Progenitor cell of endocrine pancreas (in vitro differentiated cells): Measurements from ENCODE around the gene BMP10. TPM values are rescaled to one million over a fixed set of nuclear protein-coding genes. Genes with fewer than 3 reads are reported as not detected.

ENCODE experiments used
- DNase-seq: peaks from one replicate; pipeline ENCODE4 v3.0.0; 2021; ENCODE audit warnings: low spot score; ENCODE audit not compliant: unreplicated experiment
- H3K27ac Mint-ChIP-seq: 2 replicates; pipeline ENCODE4 v1.8.0; 2021; ENCODE audit warnings: mild to moderate bottlenecking, moderate library complexity, mixed read lengths
- H3K27me3 Mint-ChIP-seq: 2 replicates; pipeline ENCODE4 v1.8.0; 2021; ENCODE audit warnings: mixed read lengths
- H3K36me3 Mint-ChIP-seq: 2 replicates; pipeline ENCODE4 v1.8.0; 2022; ENCODE audit warnings: mixed read lengths; ENCODE audit not compliant: insufficient read depth
- H3K4me1 Mint-ChIP-seq: 2 replicates; pipeline ENCODE4 v1.8.0; 2021; ENCODE audit warnings: low read depth, mixed read lengths
- H3K4me3 Mint-ChIP-seq: 2 replicates; pipeline ENCODE4 v1.8.0; 2021; ENCODE audit warnings: low read depth, mild to moderate bottlenecking, moderate library complexity, mixed read lengths
- H3K9me3 Mint-ChIP-seq: 2 replicates; pipeline ENCODE4 v1.8.0; 2021; ENCODE audit warnings: low read depth, mixed read lengths
- CTCF ChIP-seq: fragments of 200-600 bp; sonication (generic); IDR thresholded peaks from one replicate; pipeline ENCODE4 v1.5.0; 2021; ENCODE audit warnings: antibody characterized with exemption, mild to moderate bottlenecking; ENCODE audit not compliant: unreplicated experiment
- total RNA-seq: library from RNA; stranded (reverse); gene quantifications from 2 replicates; pipeline ENCODE4 v1.2.1, GENCODE V29; 2021

Gene BMP10
- total RNA-seq, 1 donor from 2014 or later, result not detected

- TF ChIP-seq CTCF, result no peak
- no peak for DNase-seq
- no peak overlapping the region for H3K27ac Mint-ChIP-seq
- H3K4me1 Mint-ChIP-seq, result peaks cover 5% of the 10 kb centered on the region
- no peaks in the 10 kb centered on the region for H3K9me3 Mint-ChIP-seq
- no peaks in the 10 kb centered on the region for H3K27me3 Mint-ChIP-seq
- no peak overlapping the region for H3K4me3 Mint-ChIP-seq
- no peaks in the 10 kb centered on the region for H3K36me3 Mint-ChIP-seq
Measured at GRCh38 chr2:68915393-68915792, 44.2 kb upstream of the BMP10 start.

- Mint-ChIP-seq H3K27me3 (no peaks in the 10 kb centered on the region), H3K4me1 (peaks cover 3% of the 10 kb centered on the region), H3K36me3 (no peaks in the 10 kb centered on the region), H3K27ac (no peak overlapping the region), H3K4me3 (no peak overlapping the region), H3K9me3 (no peaks in the 10 kb centered on the region)
- no peak for DNase-seq
- TF ChIP-seq CTCF, result no peak
Measured at GRCh38 chr2:68913359-68913758, 42.2 kb upstream of the BMP10 start.

- H3K27me3 Mint-ChIP-seq, result no peaks in the 10 kb centered on the region
- H3K36me3 Mint-ChIP-seq, result no peaks in the 10 kb centered on the region
- no peak for TF ChIP-seq CTCF
- H3K9me3 Mint-ChIP-seq, result no peaks in the 10 kb centered on the region
- H3K4me1 Mint-ChIP-seq, result peaks cover 6% of the 10 kb centered on the region
- DNase-seq, result no peak
- H3K27ac Mint-ChIP-seq, result no peak overlapping the region
- no peak overlapping the region for H3K4me3 Mint-ChIP-seq
Measured at GRCh38 chr2:68912732-68913131, 41.5 kb upstream of the BMP10 start.

- no peak for TF ChIP-seq CTCF
- Mint-ChIP-seq H3K4me3 (no peak overlapping the region), H3K27ac (no peak overlapping the region), H3K9me3 (no peaks in the 10 kb centered on the region), H3K27me3 (no peaks in the 10 kb centered on the region), H3K36me3 (no peaks in the 10 kb centered on the region), H3K4me1 (peaks cover 7% of the 10 kb centered on the region)
- DNase-seq, result no peak
Measured at GRCh38 chr2:68912111-68912510, 40.9 kb upstream of the BMP10 start.

- Mint-ChIP-seq H3K4me1 (peaks cover 7% of the 10 kb centered on the region), H3K9me3 (no peaks in the 10 kb centered on the region), H3K27ac (no peak overlapping the region), H3K27me3 (no peaks in the 10 kb centered on the region), H3K4me3 (no peak overlapping the region), H3K36me3 (no peaks in the 10 kb centered on the region)
- TF ChIP-seq CTCF, result no peak
- no peak for DNase-seq
Measured at GRCh38 chr2:68911709-68912108, 40.5 kb upstream of the BMP10 start.
